Endothelial cell of umbilical vein (primary cell): ENCODE results near the gene SH3PXD2B. TPM values are rescaled to one million over a fixed set of nuclear protein-coding genes. Genes with fewer than 3 reads are reported as not detected.

Experiments used
- BruUV-seq: library from RNA; stranded (reverse); fragments of 400-500 nt; replicated peaks from 2 replicates; lab custom pipeline; 2021; lab: Mats Ljungman, UMichigan
- CTCF ChIA-PET: fragments of 300-600, 350-600 bp; sonication (Branson Sonifier 250); formaldehyde crosslinking; loops from one replicate; lab custom pipeline; 2021; ENCODE audit warnings: antibody characterized with exemption, inconsistent platforms; lab: Charles Lee
- POLR2A ChIA-PET: fragments of 300-600, 350-600 bp; sonication (Branson Sonifier 250); formaldehyde crosslinking; loops from one replicate; lab custom pipeline; 2021; ENCODE audit warnings: antibody characterized with exemption, inconsistent platforms; lab: Charles Lee
- DNase-seq: peaks from one replicate; pipeline ENCODE4 v3.0.0-alpha.2; 2011; ENCODE audit warnings: low read depth, low spot score
- FAIRE-seq: peaks from 2 replicates; lab custom pipeline; 2011; peaks lifted over from hg19 to GRCh38; lab: Jason Lieb, UNC
- H2AFZ ChIP-seq: 2 replicates; pipeline ENCODE4 v1.6.0; 2012; ENCODE audit warnings: low read depth, low read length, control low read depth, inconsistent platforms
- H3K27ac ChIP-seq: 2 replicates; pipeline ENCODE4 v1.5.1; 2011; ENCODE audit warnings: low read depth, mild to moderate bottlenecking, control low read depth, low read length, moderate library complexity; ENCODE audit not compliant: insufficient read depth
- H3K27me3 ChIP-seq, 2 experiments: 2 replicates each; pipeline versions ENCODE4 v1.6.0 to v1.6.1; 2011; ENCODE audit warnings: low read length in 2 of 2, mixed read lengths in 1 of 2; ENCODE audit not compliant: control insufficient read depth in 2 of 2, insufficient read depth in 2 of 2
- H3K36me3 ChIP-seq, 2 experiments: 2 replicates in 1 of 2; 3 replicates in 1 of 2; pipeline ENCODE4 v1.5.1; 2011; ENCODE audit warnings: low read length in 2 of 2, mild to moderate bottlenecking in 1 of 2, moderate library complexity in 1 of 2; ENCODE audit not compliant: control insufficient read depth in 2 of 2, insufficient read depth in 2 of 2; ENCODE audit errors: extremely low read depth in 1 of 2
- H3K4me1 ChIP-seq: 3 replicates; pipeline ENCODE4 v1.5.1; 2011; ENCODE audit warnings: mild to moderate bottlenecking, low read length; ENCODE audit not compliant: control insufficient read depth, insufficient read depth; ENCODE audit errors: extremely low read depth
- H3K4me2 ChIP-seq: 2 replicates; pipeline ENCODE4 v1.6.1; 2011; ENCODE audit warnings: low read length, control low read depth, mixed read lengths; ENCODE audit not compliant: insufficient read depth
- H3K4me3 ChIP-seq, 3 experiments: fragments of 200-600 bp in 1 of 3; sonication (generic), shearing (Covaris generic) in 1 of 3; replicated peaks in 1 of 3; 2 replicates each; pipeline ENCODE4 v1.5.1; 2011 to 2016; ENCODE audit warnings: control low read depth in 3 of 3, low read length in 3 of 3, mild to moderate bottlenecking in 2 of 3, inconsistent platforms in 1 of 3, low read depth in 1 of 3, moderate library complexity in 1 of 3; ENCODE audit not compliant: insufficient read depth in 1 of 3
- H3K79me2 ChIP-seq: 2 replicates; pipeline ENCODE4 v1.6.0; 2012; ENCODE audit warnings: low read length, inconsistent platforms; ENCODE audit not compliant: control insufficient read depth, insufficient read depth
- H3K9ac ChIP-seq: replicated peaks from 2 replicates; pipeline ENCODE3; 2011; ENCODE audit warnings: low read length, control low read depth; ENCODE audit not compliant: insufficient read depth; ENCODE audit errors: extremely low read depth
- H3K9me1 ChIP-seq: replicated peaks from 3 replicates; pipeline ENCODE4 v1.6.0; 2011; ENCODE audit warnings: mild to moderate bottlenecking, low read length; ENCODE audit not compliant: control insufficient read depth, insufficient read depth; ENCODE audit errors: extremely low read depth
- H3K9me3 ChIP-seq: replicated peaks from 2 replicates; pipeline ENCODE4 v1.5.1; 2012; ENCODE audit warnings: low read length, inconsistent platforms; ENCODE audit not compliant: control insufficient read depth, insufficient read depth
- H4K20me1 ChIP-seq: replicated peaks from 2 replicates; pipeline ENCODE3; 2011; ENCODE audit warnings: mild to moderate bottlenecking, low read length; ENCODE audit not compliant: control insufficient read depth, insufficient read depth; ENCODE audit errors: extremely low read depth
- CTCF ChIP-seq, 2 donors: IDR thresholded peaks; 1 replicate in 1 of 2; 2 replicates in 1 of 2; pipeline ENCODE4 v1.5.1; 2011; ENCODE audit warnings: low read length in 2 of 2, mild to moderate bottlenecking in 2 of 2, moderate library complexity in 2 of 2, control low read depth in 1 of 2, inconsistent platforms in 1 of 2, low read depth in 1 of 2; ENCODE audit not compliant: insufficient read depth in 1 of 2; ENCODE audit errors: extremely low read depth in 1 of 2
- EZH2 ChIP-seq: IDR thresholded peaks from 2 replicates; pipeline ENCODE4 v1.6.1; 2012; ENCODE audit warnings: borderline replicate concordance, low read depth, mild to moderate bottlenecking, moderate library complexity, low read length, inconsistent platforms; ENCODE audit not compliant: severe bottlenecking
- FOS ChIP-seq: IDR thresholded peaks from 2 replicates; pipeline ENCODE4 v1.6.1; 2011; ENCODE audit warnings: mild to moderate bottlenecking, low read length, moderate library complexity, borderline replicate concordance; ENCODE audit not compliant: insufficient read depth
- GATA2 ChIP-seq: IDR thresholded peaks from 2 replicates; pipeline ENCODE4 v1.7.0; 2011; ENCODE audit warnings: low read depth, mild to moderate bottlenecking, moderate library complexity, mixed read lengths, low read length; ENCODE audit not compliant: insufficient read length, insufficient read depth
- JUN ChIP-seq: IDR thresholded peaks from 2 replicates; pipeline ENCODE4 v1.6.1; 2011; ENCODE audit warnings: borderline replicate concordance, low read depth; ENCODE audit not compliant: insufficient read length, insufficient read depth
- MAX ChIP-seq: IDR thresholded peaks from 2 replicates; pipeline ENCODE4 v1.6.1; 2011; ENCODE audit not compliant: insufficient read depth, insufficient read length
- MYC ChIP-seq: IDR thresholded peaks from one replicate; pipeline ENCODE4 v1.6.1; 2011; ENCODE audit warnings: mild to moderate bottlenecking, low read depth, low read length
- POLR2A ChIP-seq: IDR thresholded peaks from 2 replicates; pipeline ENCODE4 v1.6.1; 2012; ENCODE audit warnings: low read depth, mild to moderate bottlenecking, control low read depth, low read length
- POLR2AphosphoS5 ChIP-seq: IDR thresholded peaks from 2 replicates; pipeline ENCODE4 v1.6.1; 2012; ENCODE audit warnings: low read depth, mild to moderate bottlenecking, control low read depth, low read length, moderate library complexity; ENCODE audit not compliant: insufficient read depth
- dilution Hi-C: fragments of 300-500 bp; cut with MboI; formaldehyde crosslinking; loops from one replicate; pipeline ENCODE4 v1.15.0; 2019; ENCODE audit warnings: low sequenced_read_pairs; ENCODE audit not compliant: extremely low pct_ligation_motif_present
- intact Hi-C: fragments of 100-400 bp; cut with micrococcal nuclease; formaldehyde crosslinking; loops from one replicate; pipeline ENCODE4 v1.10.0; 2022
- polyA plus RNA-seq, 4 experiments: library from polyadenylated mRNA; depleted of rRNA in 3 of 4; stranded (reverse) in 3 of 4; unstranded in 1 of 4; fragments of >200 nt; gene quantifications; 2 replicates each; pipeline versions ENCODE4 v1.2.1 to v1.2.3, GENCODE V29; 2011 to 2012; ENCODE audit warnings: missing spikeins in 1 of 4
- total RNA-seq: library from RNA; stranded (reverse); gene quantifications from 2 replicates; pipeline ENCODE4 v1.2.3, GENCODE V29; 2021

Gene SH3PXD2B
- total and polyA plus RNA-seq, 2 donors (not counting 3 experiments of a cell fraction or from before 2014, with no cell fraction given): 23.5 to 66.3 TPM

- H3K4me1 ChIP-seq: peaks cover 14% of the 10 kb centered on the region
- H3K27ac ChIP-seq: no peak overlapping the region
- no peaks in the 10 kb centered on the region for H3K27me3 ChIP-seq
- no peak overlapping the region for H3K9ac ChIP-seq
- dilution Hi-C loops (no loop called here), intact Hi-C loops (loop anchor here (2.0 kb wide), 1 partner anchor 81 kb away; no protein-coding TSS in a partner anchor)
- ChIA-PET POLR2A (no interaction called here), CTCF (no interaction called here)
- no TSS peak for BruUV-seq
- H2AFZ ChIP-seq: no peak overlapping the region
- DNase-seq: no peak
- no peaks in the 10 kb centered on the region for H3K9me3 ChIP-seq
- peaks cover under 1% of the 10 kb centered on the region for H4K20me1 ChIP-seq
- peaks cover 0 to 3% of the 10 kb centered on the region in 2 experiments for H3K36me3 ChIP-seq
- no peaks in the 10 kb centered on the region for H3K9me1 ChIP-seq
- peaks cover 69% of the 10 kb centered on the region for H3K79me2 ChIP-seq
- TF ChIP-seq CTCF (IDR thresholded peaks at IDR 0.05; ENCODE audit: extremely low read depth in 1 of 2, insufficient read depth in 1 of 2, low read depth in 1 of 2, low read length in 2 of 2): no peak
- TF ChIP-seq MYC: no peak
- no peak for TF ChIP-seq GATA2
- TF ChIP-seq POLR2AphosphoS5: no peak
- TF ChIP-seq FOS: no peak
- TF ChIP-seq EZH2: no peak
- TF ChIP-seq POLR2A: no peak
- no peak for TF ChIP-seq JUN
- TF ChIP-seq MAX: no peak
- no peak overlapping the region for H3K4me3 ChIP-seq
- FAIRE-seq: no peak
- H3K4me2 ChIP-seq: no peak overlapping the region
Measured at GRCh38 chr5:172435362-172436077, 18.8 kb downstream of the SH3PXD2B start.
